Neural cell (in vitro differentiated cells): ENCODE measurements around the gene PCNX2.

Experiments
- EP300 ChIP-seq: fragments of 450-650 bp; conservative IDR thresholded peaks from 2 replicates; pipeline ENCODE4 v1.6.1; 2014; ENCODE audit warnings: antibody characterized with exemption, mild to moderate bottlenecking, moderate library complexity; ENCODE audit not compliant: poor library complexity, severe bottlenecking
- EZH2 ChIP-seq: fragments of 200-600, 300-800 bp; shearing (Covaris generic), sonication (generic); IDR thresholded peaks from 2 replicates; pipeline ENCODE4 v1.6.1; 2014; ENCODE audit warnings: antibody characterized with exemption, low read length, borderline replicate concordance, mild to moderate bottlenecking; ENCODE audit not compliant: insufficient read depth, poor library complexity, severe bottlenecking
- MXI1 ChIP-seq: fragments of 450-650 bp; conservative IDR thresholded peaks from 2 replicates; pipeline ENCODE4 v1.6.1; 2014; ENCODE audit warnings: antibody characterized with exemption, mild to moderate bottlenecking; ENCODE audit not compliant: poor library complexity, severe bottlenecking
- POLR2AphosphoS5 ChIP-seq: IDR thresholded peaks from 2 replicates; pipeline ENCODE4 v1.6.1; 2012
- RAD21 ChIP-seq: fragments of 450-650 bp; conservative IDR thresholded peaks from 2 replicates; pipeline ENCODE4 v1.6.1; 2014; ENCODE audit warnings: antibody characterized with exemption, mild to moderate bottlenecking, moderate library complexity
- SMC3 ChIP-seq: fragments of 450-650 bp; conservative IDR thresholded peaks from 2 replicates; pipeline ENCODE4 v1.6.1; 2014; ENCODE audit warnings: antibody characterized with exemption, mild to moderate bottlenecking, moderate library complexity; ENCODE audit not compliant: poor library complexity
- TAF1 ChIP-seq: IDR thresholded peaks from 2 replicates; pipeline ENCODE4 v1.6.1; 2012; ENCODE audit warnings: low read depth
- TF ChIP-seq, protein P1 (sequence below): fragments of 450-650 bp; IDR thresholded peaks from 2 replicates; pipeline ENCODE4 v1.5.1; 2014; ENCODE audit warnings: antibody characterized with exemption, mild to moderate bottlenecking, moderate library complexity; ENCODE audit not compliant: poor library complexity, severe bottlenecking
- TF ChIP-seq, protein P2 (sequence below): IDR thresholded peaks from 2 replicates; pipeline ENCODE4 v1.6.1; 2012; ENCODE audit warnings: borderline replicate concordance

DNA sequence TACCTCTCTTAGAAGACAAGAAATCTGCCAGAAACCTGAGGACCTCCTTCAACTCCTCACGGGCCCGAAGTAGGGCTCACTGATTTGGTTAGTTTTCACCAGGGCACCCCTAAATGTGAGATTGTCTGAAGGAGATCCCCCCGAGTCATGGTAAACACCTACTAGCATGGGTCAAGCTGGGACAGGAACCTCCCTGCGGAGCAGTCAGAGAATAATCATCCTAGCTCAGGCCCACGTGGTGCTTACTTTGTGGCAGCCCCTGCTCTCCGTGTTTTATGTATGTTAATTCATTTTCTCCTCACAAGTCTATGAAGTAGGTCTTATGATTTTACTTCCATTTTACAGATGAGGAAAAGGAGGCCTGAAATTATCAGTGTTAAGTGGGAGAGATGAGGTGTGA, 206.9 kb downstream of the PCNX2 start:
- TF ChIP-seq, protein P1, sequence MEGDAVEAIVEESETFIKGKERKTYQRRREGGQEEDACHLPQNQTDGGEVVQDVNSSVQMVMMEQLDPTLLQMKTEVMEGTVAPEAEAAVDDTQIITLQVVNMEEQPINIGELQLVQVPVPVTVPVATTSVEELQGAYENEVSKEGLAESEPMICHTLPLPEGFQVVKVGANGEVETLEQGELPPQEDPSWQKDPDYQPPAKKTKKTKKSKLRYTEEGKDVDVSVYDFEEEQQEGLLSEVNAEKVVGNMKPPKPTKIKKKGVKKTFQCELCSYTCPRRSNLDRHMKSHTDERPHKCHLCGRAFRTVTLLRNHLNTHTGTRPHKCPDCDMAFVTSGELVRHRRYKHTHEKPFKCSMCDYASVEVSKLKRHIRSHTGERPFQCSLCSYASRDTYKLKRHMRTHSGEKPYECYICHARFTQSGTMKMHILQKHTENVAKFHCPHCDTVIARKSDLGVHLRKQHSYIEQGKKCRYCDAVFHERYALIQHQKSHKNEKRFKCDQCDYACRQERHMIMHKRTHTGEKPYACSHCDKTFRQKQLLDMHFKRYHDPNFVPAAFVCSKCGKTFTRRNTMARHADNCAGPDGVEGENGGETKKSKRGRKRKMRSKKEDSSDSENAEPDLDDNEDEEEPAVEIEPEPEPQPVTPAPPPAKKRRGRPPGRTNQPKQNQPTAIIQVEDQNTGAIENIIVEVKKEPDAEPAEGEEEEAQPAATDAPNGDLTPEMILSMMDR = no peak
- TF ChIP-seq EP300 (no peak), EZH2 (no peak), RAD21 (no peak), TAF1 (no peak), MXI1 (no peak), POLR2AphosphoS5 (no peak), SMC3 (no peak)
- TF ChIP-seq, protein P2, sequence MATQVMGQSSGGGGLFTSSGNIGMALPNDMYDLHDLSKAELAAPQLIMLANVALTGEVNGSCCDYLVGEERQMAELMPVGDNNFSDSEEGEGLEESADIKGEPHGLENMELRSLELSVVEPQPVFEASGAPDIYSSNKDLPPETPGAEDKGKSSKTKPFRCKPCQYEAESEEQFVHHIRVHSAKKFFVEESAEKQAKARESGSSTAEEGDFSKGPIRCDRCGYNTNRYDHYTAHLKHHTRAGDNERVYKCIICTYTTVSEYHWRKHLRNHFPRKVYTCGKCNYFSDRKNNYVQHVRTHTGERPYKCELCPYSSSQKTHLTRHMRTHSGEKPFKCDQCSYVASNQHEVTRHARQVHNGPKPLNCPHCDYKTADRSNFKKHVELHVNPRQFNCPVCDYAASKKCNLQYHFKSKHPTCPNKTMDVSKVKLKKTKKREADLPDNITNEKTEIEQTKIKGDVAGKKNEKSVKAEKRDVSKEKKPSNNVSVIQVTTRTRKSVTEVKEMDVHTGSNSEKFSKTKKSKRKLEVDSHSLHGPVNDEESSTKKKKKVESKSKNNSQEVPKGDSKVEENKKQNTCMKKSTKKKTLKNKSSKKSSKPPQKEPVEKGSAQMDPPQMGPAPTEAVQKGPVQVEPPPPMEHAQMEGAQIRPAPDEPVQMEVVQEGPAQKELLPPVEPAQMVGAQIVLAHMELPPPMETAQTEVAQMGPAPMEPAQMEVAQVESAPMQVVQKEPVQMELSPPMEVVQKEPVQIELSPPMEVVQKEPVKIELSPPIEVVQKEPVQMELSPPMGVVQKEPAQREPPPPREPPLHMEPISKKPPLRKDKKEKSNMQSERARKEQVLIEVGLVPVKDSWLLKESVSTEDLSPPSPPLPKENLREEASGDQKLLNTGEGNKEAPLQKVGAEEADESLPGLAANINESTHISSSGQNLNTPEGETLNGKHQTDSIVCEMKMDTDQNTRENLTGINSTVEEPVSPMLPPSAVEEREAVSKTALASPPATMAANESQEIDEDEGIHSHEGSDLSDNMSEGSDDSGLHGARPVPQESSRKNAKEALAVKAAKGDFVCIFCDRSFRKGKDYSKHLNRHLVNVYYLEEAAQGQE = no peak
